ENCODE data around the gene PRUNE1. TPM values are rescaled to one million over a fixed set of nuclear protein-coding genes. Genes with fewer than 3 reads are reported as not detected.

PRUNE1 gene
- total RNA-seq, 2 experiments from 2014 or later = 12.4 to 15.7 TPM

- DNase-seq = peak; percentile 39
- TF ChIP-seq CTCF (IDR thresholded peaks at IDR 0.05) = no peak
- ChIA-PET POLR2A (interaction anchor here (0.8 to 1.8 kb wide), 10 partner anchors 12 to 393 kb away, joined by 3 to 10 read pairs (median 4); partner anchors contain the start of genes MCL1, MINDY1 and SETDB1), CTCF (interaction anchor here (0.9 to 1.3 kb wide), 6 partner anchors 13 to 51 kb away, joined by 3 to 9 read pairs (median 5); partner anchors contain the start of gene MINDY1)
- ATAC-seq = no peak
- Mint-ChIP-seq H3K4me1 (ENCODE audit: low read depth) (peaks cover 55% of the 10 kb centered on the region), H3K27me3 (no peaks in the 10 kb centered on the region), H3K36me3 (ENCODE audit: low read depth) (peaks cover 25% of the 10 kb centered on the region), H3K4me3 (peak overlapping the region; percentile 91), H3K9me3 (no peaks in the 10 kb centered on the region), H3K27ac (peak overlapping the region; percentile 90)
- intact Hi-C loops (cut with micrococcal nuclease) = loop anchor here (5.0 kb wide), 1 partner anchor 46 kb away; the partner anchor contains the start of gene SETDB1
Observed at GRCh38 chr1:150973258-150973835, 34.9 kb upstream of the PRUNE1 start.

- peak; percentile 20 for ATAC-seq
- TF ChIP-seq CTCF (IDR thresholded peaks at IDR 0.05) = no peak
Observed at GRCh38 chr1:150973836-150974579, 34.2 kb upstream of the PRUNE1 start.

GRCh38 chr1:150974580-150975478, 33.4 kb upstream of the PRUNE1 start, which contains the start of gene CERS2:
CERS2 (minus strand) TSS chr1:150974835; CDS start chr1:150969090, 5,745 bp downstream.
- peak; percentile 72 for DNase-seq
- POLR2A ChIA-PET = interaction anchor here (0.7 to 1.8 kb wide), 10 partner anchors 11 to 395 kb away, joined by 3 to 10 read pairs (median 4); partner anchors contain the start of genes MCL1 and MINDY1
- no peaks in the 10 kb centered on the region for H3K9me3 Mint-ChIP-seq

More at GRCh38 chr1:150973836-150974579, 34.2 kb upstream of the PRUNE1 start:
- peak; percentile 59 for DNase-seq
- Mint-ChIP-seq H3K4me1 (ENCODE audit: low read depth) (peaks cover 60% of the 10 kb centered on the region), H3K27ac (peak overlapping the region; percentile 90), H3K27me3 (no peaks in the 10 kb centered on the region), H3K4me3 (peak overlapping the region; percentile 91), H3K9me3 (no peaks in the 10 kb centered on the region), H3K36me3 (ENCODE audit: low read depth) (peaks cover 22% of the 10 kb centered on the region)
- ChIA-PET CTCF (interaction anchor here (0.9 to 1.3 kb wide), 6 partner anchors 12 to 52 kb away, joined by 3 to 9 read pairs (median 5); partner anchors contain the start of gene MINDY1), POLR2A (interaction anchor here (0.8 to 1.8 kb wide), 11 partner anchors 12 to 394 kb away, joined by 3 to 10 read pairs (median 3); partner anchors contain the start of genes MCL1, MINDY1 and SETDB1)
- intact Hi-C loops (cut with micrococcal nuclease) = loop anchor here (5.0 kb wide), 1 partner anchor 47 kb away; the partner anchor contains the start of gene SETDB1

More at GRCh38 chr1:150974580-150975478, 33.4 kb upstream of the PRUNE1 start, which contains the start of gene CERS2:
- H3K36me3 Mint-ChIP-seq (ENCODE audit: low read depth) = peaks cover 22% of the 10 kb centered on the region
- TF ChIP-seq CTCF (IDR thresholded peaks at IDR 0.05) = no peak
- CTCF ChIA-PET = interaction anchor here (1.0 to 8.4 kb wide), 5 partner anchors 11 to 52 kb away, joined by 4 to 103 read pairs (median 7); partner anchors contain the start of gene MINDY1
- H3K4me1 Mint-ChIP-seq (ENCODE audit: low read depth) = peaks cover 66% of the 10 kb centered on the region
- peak within 1 kb of the TSS; percentile 90 for H3K27ac Mint-ChIP-seq
- H3K27me3 Mint-ChIP-seq = no peaks in the 10 kb centered on the region
- intact Hi-C loops (cut with micrococcal nuclease) = loop anchor here (5.0 kb wide), 1 partner anchor 48 kb away; the partner anchor contains the start of gene SETDB1
- H3K4me3 Mint-ChIP-seq = peak within 1 kb of the TSS; percentile 91
- ATAC-seq = peak; percentile 44

Measured in activated CD8-positive, alpha-beta T cell treated with anti-CD3 and anti-CD28 coated beads for 36 hours (primary cell).